CD8-positive, alpha-beta memory T cell (primary cell): ENCODE results near the gene SEMA4A. TPM values are rescaled to one million over a fixed set of nuclear protein-coding genes. Genes with fewer than 3 reads are reported as not detected.
"Not testable (repeated sequence)": the region's sequence is repeated elsewhere in the genome, so short reads cannot be mapped to it uniquely, and the experiment has no call there.

Source experiments
- CTCF ChIA-PET: fragments of 350-600 bp; sonication (Branson Sonifier 250); formaldehyde crosslinking; loops from one replicate; lab custom pipeline; 2021; ENCODE audit warnings: antibody characterized with exemption; lab: Charles Lee
- POLR2A ChIA-PET: fragments of 350-600 bp; sonication (Branson Sonifier 250); formaldehyde crosslinking; loops from one replicate; lab custom pipeline; 2021; ENCODE audit warnings: antibody characterized with exemption; lab: Charles Lee
- DNase-seq, 5 donors: peaks; one replicate each; pipeline versions ENCODE4 v3.0.0 to v3.0.0-alpha.2; 2020 to 2022; ENCODE audit warnings: mixed read lengths in 1 of 5
- H3K27ac ChIP-seq: one replicate; pipeline ENCODE4 v1.7.0; 2013; ENCODE audit warnings: low read depth, mild to moderate bottlenecking, low read length, moderate library complexity
- H3K27me3 ChIP-seq: 2 replicates; pipeline ENCODE4 v1.7.0; 2013; ENCODE audit warnings: low read length, mild to moderate bottlenecking; ENCODE audit not compliant: insufficient read depth, poor library complexity, severe bottlenecking
- H3K36me3 ChIP-seq: 2 replicates; pipeline ENCODE4 v1.7.0; 2013; ENCODE audit warnings: mild to moderate bottlenecking, low read length, moderate library complexity; ENCODE audit not compliant: insufficient read depth
- H3K4me1 ChIP-seq: 2 replicates; pipeline ENCODE4 v1.7.0; 2013; ENCODE audit warnings: mild to moderate bottlenecking, low read length, moderate library complexity; ENCODE audit not compliant: insufficient read depth
- H3K4me3 ChIP-seq: 2 replicates; pipeline ENCODE4 v1.7.0; 2013; ENCODE audit warnings: mild to moderate bottlenecking, low read length
- H3K9me3 ChIP-seq: 2 replicates; pipeline ENCODE4 v1.7.0; 2013; ENCODE audit warnings: mild to moderate bottlenecking, low read length
- H3K27ac Mint-ChIP-seq, 8 donors: one replicate each; pipeline ENCODE4 v1.8.0; 2020 to 2021; ENCODE audit warnings: mixed read lengths in 8 of 8, mild to moderate bottlenecking in 6 of 8, inconsistent platforms in 3 of 8, moderate library complexity in 3 of 8
- H3K27me3 Mint-ChIP-seq, 2 donors: one replicate each; pipeline ENCODE4 v1.8.0; 2020 to 2021; ENCODE audit warnings: mixed read lengths in 2 of 2, mild to moderate bottlenecking in 1 of 2, moderate library complexity in 1 of 2
- H3K36me3 Mint-ChIP-seq, 3 donors: one replicate each; pipeline ENCODE4 v1.8.0; 2020 to 2021; ENCODE audit warnings: mixed read lengths in 3 of 3, inconsistent platforms in 1 of 3, mild to moderate bottlenecking in 1 of 3
- H3K4me1 Mint-ChIP-seq, 3 donors: one replicate each; pipeline ENCODE4 v1.8.0; 2020 to 2021; ENCODE audit warnings: mixed read lengths in 3 of 3, inconsistent platforms in 1 of 3, mild to moderate bottlenecking in 1 of 3
- H3K4me3 Mint-ChIP-seq, 7 donors: one replicate each; pipeline ENCODE4 v1.8.0; 2020 to 2021; ENCODE audit warnings: mixed read lengths in 7 of 7, mild to moderate bottlenecking in 6 of 7, moderate library complexity in 4 of 7, inconsistent platforms in 2 of 7
- H3K9me3 Mint-ChIP-seq, 5 donors: one replicate each; pipeline ENCODE4 v1.8.0; 2020 to 2022; ENCODE audit warnings: mixed read lengths in 5 of 5, mild to moderate bottlenecking in 3 of 5, moderate library complexity in 2 of 5, inconsistent platforms in 1 of 5
- polyA plus RNA-seq: library from polyadenylated mRNA; unstranded; fragments of 300-500 nt; fragmentation: Illumina TruSeq; gene quantifications from one replicate; pipeline ENCODE4 v1.2.3, GENCODE V29; 2021
- total RNA-seq, 2 experiments: library from RNA; stranded (reverse); gene quantifications; one replicate each; pipeline ENCODE4 v1.2.3, GENCODE V29; 2021

The SEMA4A gene
- total and polyA plus RNA-seq, 3 experiments from 2014 or later, result 10.7 to 23.0 (median 21.6) TPM

DNA sequence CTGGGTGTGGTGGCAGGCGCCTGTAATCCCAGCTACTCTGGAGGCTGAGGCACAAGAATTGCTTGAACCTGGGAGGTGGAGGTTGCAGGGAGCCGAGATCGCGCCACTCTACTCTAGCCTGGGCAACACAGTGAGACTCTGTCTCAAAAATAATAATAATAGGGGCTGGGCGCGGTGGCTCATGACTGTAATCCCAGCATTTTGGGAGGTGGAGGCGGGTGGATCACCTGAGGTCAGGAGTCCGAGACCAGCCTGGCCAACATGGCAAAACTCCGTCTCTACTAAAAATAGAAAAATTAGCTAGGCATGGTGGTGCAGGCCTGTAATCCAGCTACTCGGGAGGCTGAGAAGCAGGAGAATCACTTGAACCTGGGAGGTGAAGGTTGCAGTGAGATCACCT lies 27.8 kb upstream of the SEMA4A start:
- H3K4me3 Mint-ChIP-seq, result peak overlapping the region in 1 of 7 donors; percentile 45
- H3K9me3 ChIP-seq, H3K27me3 ChIP-seq, H3K36me3 ChIP-seq, H3K36me3 Mint-ChIP-seq, DNase-seq, H3K27ac ChIP-seq, H3K27me3 Mint-ChIP-seq, POLR2A ChIA-PET, H3K4me3 ChIP-seq, H3K9me3 Mint-ChIP-seq: not testable (repeated sequence)
- CTCF ChIA-PET, result interaction anchor here (6.7 to 25.4 kb wide), 2 partner anchors 9 to 26 kb away, joined by 78 to 702 read pairs; partner anchors contain the start of gene LMNA
- peaks cover 58 to 84% (median 81%) of the 10 kb centered on the region in 3 donors for H3K4me1 Mint-ChIP-seq
- H3K27ac Mint-ChIP-seq, result peak overlapping the region; percentile 28 to 99 (median 94)
- peaks cover 73% of the 10 kb centered on the region for H3K4me1 ChIP-seq

DNA sequence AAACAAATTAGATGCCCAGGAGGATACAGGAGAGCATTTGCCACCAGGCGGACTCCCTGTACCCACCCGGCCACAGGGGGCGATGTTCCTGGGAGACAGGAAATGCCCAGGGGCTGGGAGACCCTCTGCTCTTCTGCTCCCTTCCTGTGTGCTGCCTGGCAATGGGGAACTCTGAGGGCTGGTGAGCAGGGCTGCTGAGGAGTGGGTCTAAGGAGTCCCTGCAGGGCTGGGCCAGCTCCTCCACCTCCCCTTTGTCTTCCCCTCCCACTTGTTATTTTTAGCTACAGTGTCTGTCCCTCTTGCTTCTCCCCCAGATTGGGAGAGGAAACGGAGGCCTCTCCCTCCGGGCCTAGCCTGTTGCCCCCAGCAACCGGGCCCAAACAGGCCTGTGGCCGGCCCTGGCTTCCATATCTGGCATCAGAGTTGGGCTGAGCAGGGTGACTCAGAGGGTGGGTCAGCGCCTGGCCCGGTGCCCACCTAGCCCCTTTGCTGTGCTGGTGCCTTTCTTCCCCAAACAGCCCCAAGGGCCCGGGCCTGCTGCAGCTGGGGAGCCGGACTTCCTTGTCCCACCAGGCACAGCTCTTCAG lies 27.2 kb upstream of the SEMA4A start:
- Mint-ChIP-seq H3K4me3 (peak overlapping the region in 4 of 7 donors; percentile 9 to 81 (median 48)), H3K9me3 (no peaks in the 10 kb centered on the region), H3K36me3 (peaks cover 0 to 10% (median 0%) of the 10 kb centered on the region in 3 donors), H3K27me3 (peaks cover 0 to 7% of the 10 kb centered on the region in 2 donors), H3K4me1 (peaks cover 56 to 81% (median 79%) of the 10 kb centered on the region in 3 donors), H3K27ac (peak overlapping the region; percentile 81 to 98 (median 90))
- Histone ChIP-seq H3K9me3 (no peaks in the 10 kb centered on the region), H3K36me3 (no peaks in the 10 kb centered on the region), H3K4me1 (peaks cover 71% of the 10 kb centered on the region), H3K4me3 (no peak overlapping the region), H3K27me3 (no peaks in the 10 kb centered on the region), H3K27ac (peak overlapping the region; percentile 85)
- DNase-seq, result peak; percentile 51 to 90 (median 67)
- POLR2A ChIA-PET, result no interaction called here
- CTCF ChIA-PET, result interaction anchor here (1.2 to 25.4 kb wide), 5 partner anchors 9 to 99 kb away, joined by 3 to 702 read pairs (median 5); partner anchors contain the start of genes LMNA, MEX3A and SLC25A44

DNA sequence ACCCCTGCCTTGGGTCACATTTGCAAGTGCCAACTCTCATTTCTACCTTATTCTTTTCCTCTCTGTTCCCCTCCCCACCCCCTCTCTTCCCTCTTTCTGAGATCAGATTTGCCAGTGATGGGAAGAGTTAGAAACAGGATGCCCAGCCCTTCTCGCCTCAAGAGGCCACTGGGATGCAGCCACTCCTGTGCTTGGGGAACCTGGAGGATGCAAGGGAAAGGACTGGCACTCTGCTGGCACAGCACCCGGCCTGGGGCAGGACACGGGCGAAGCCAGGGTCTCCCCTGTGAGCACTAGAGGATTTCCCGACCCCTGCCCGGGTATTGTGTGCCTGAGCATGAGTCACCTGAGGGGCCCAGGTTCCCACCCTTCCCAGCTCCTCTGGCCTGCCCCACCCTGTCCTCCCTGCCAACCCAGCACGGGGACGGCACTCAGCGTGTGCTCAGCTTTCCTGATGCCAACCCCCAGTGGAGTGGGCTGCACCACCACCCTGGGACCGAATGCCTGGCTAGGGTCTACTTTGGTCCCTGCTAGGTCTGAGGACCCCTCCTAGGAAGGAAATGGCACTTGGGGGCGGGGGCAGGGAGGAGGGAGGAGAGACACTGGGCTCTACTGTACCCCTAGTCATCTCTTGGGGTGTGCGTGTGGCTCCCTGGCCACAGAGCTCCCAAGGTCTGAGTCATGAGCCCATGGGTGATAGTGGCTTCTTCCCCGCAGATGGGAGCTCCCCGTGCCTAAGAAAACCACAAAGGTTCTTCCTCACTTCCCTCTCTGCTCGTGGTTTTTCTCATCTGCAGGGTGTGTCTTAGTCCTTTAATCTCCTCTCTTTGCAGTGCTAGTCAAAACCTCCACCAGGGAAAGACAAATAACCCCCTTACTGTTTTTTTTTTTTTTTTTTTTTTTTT lies 26.5 kb upstream of the SEMA4A start:
- Mint-ChIP-seq H3K27ac (peak overlapping the region; percentile 81 to 98 (median 90)), H3K4me3 (peak overlapping the region; percentile 9 to 57 (median 51)), H3K9me3 (no peaks in the 10 kb centered on the region), H3K27me3 (peaks cover 0 to 7% of the 10 kb centered on the region in 2 donors), H3K4me1 (peaks cover 56 to 81% (median 79%) of the 10 kb centered on the region in 3 donors), H3K36me3 (peaks cover 0 to 14% (median 2%) of the 10 kb centered on the region in 3 donors)
- Histone ChIP-seq H3K4me3 (no peak overlapping the region), H3K27me3 (no peaks in the 10 kb centered on the region), H3K27ac (peak overlapping the region; percentile 85), H3K36me3 (no peaks in the 10 kb centered on the region), H3K9me3 (no peaks in the 10 kb centered on the region), H3K4me1 (peaks cover 71% of the 10 kb centered on the region)
- ChIA-PET CTCF (interaction anchor here (1.2 to 25.4 kb wide), 5 partner anchors 10 to 98 kb away, joined by 3 to 702 read pairs (median 5); partner anchors contain the start of genes LMNA, MEX3A and SLC25A44), POLR2A (interaction anchor here (0.8 to 1.8 kb wide), 4 partner anchors 13 to 24 kb away, joined by 3 to 5 read pairs (median 3); partner anchors contain the start of gene LMNA)
- peak; percentile 69 to 92 (median 82) for DNase-seq

DNA sequence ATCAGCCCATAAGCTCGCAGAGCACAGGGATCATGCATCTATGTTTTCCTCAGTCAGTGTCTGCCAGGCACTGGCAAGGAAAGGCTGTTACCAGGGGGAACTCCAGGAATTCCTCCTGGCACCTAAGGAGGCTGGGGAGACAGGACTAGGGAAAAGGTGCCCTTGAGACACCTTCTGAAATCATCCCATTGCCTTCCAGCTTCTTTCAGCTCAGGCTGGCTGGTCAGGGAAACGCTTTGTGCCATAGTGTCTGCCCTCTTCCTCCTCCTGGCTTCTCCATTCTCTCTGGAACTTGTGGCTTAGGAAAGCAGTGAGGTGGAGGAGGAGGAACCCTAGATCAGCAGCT lies 25.1 kb upstream of the SEMA4A start:
- CTCF ChIA-PET, result interaction anchor here (1.1 to 25.4 kb wide), 10 partner anchors 11 to 258 kb away, joined by 3 to 702 read pairs (median 4); partner anchors contain the start of genes LMNA and SMG5
- Mint-ChIP-seq H3K4me3 (peak overlapping the region in 3 of 7 donors; percentile 9 to 39 (median 12)), H3K36me3 (peaks cover 0 to 14% (median 2%) of the 10 kb centered on the region in 3 donors), H3K27me3 (peaks cover 0 to 7% of the 10 kb centered on the region in 2 donors), H3K4me1 (peaks cover 54 to 71% (median 70%) of the 10 kb centered on the region in 3 donors), H3K9me3 (no peaks in the 10 kb centered on the region), H3K27ac (peak overlapping the region in 7 of 8 donors; percentile 50 to 98 (median 92))
- POLR2A ChIA-PET, result interaction anchor here (1.0 to 1.8 kb wide), 3 partner anchors 13 to 22 kb away, joined by 3 to 5 read pairs (median 5); partner anchors contain the start of gene LMNA
- H3K36me3 ChIP-seq, result no peaks in the 10 kb centered on the region
- H3K27me3 ChIP-seq, result no peaks in the 10 kb centered on the region
- H3K4me3 ChIP-seq, result no peak overlapping the region
- no peak for DNase-seq
- H3K27ac ChIP-seq, result peak overlapping the region; percentile 14
- H3K9me3 ChIP-seq, result no peaks in the 10 kb centered on the region
- peaks cover 71% of the 10 kb centered on the region for H3K4me1 ChIP-seq

DNA sequence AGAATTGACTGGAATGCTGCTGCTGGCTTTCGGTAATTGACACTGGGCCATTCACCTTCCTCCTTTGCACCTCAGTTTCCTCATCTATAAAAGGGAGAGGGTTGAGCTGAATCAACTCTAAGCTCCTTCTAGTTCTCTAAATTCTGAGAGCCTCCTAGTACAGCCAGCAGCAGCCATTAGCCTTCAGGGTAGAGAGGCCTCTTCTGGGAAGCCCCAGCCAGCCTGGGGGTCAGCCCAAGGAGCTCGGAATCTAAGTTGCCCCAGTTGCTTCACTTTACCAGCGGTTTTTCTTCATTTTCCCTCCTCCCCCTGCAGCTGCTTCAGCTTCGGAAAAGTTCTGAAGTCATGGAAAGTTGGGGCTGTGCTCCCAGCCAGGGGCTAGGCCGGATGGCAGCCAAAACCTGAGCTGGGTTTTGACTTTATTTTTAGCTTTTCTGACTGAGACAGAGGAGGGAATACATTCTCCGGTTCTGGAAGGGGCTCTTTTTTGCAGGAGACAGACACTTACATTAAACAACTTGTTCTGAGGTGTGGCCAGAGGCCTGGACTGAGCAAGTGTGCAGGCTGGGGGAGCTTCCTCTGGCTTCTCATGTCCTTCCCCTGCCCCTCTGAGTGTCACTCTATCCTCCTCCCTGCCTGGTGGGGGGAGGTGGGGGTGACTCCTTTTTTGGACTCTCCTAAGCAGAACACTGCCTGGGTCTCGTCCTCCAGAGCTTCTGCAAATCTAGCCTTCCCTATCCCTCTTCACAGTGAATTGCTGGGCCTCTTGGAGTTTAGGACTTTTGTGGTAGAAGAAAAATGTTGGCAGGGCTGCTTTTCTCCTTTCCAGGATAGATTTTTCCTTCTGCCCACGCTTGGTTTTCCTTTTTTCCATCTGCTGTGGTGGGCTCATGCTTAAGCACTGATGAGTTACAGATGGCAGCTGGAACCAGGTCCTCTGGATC lies 24.5 kb upstream of the SEMA4A start:
- peaks cover 65% of the 10 kb centered on the region for H3K4me1 ChIP-seq
- peak overlapping the region; percentile 50 to 98 (median 91) for H3K27ac Mint-ChIP-seq
- no peaks in the 10 kb centered on the region for H3K27me3 ChIP-seq
- H3K36me3 Mint-ChIP-seq, result peaks cover 0 to 19% (median 2%) of the 10 kb centered on the region in 3 donors
- peak overlapping the region; percentile 14 for H3K27ac ChIP-seq
- no peak for DNase-seq
- peak overlapping the region in 3 of 7 donors; percentile 12 to 40 (median 39) for H3K4me3 Mint-ChIP-seq
- POLR2A ChIA-PET, result interaction anchor here (0.9 to 1.1 kb wide), 4 partner anchors 13 to 26 kb away, joined by 3 to 5 read pairs (median 4); no protein-coding TSS in a partner anchor
- CTCF ChIA-PET, result interaction anchor here (1.1 to 25.4 kb wide), 13 partner anchors 12 to 257 kb away, joined by 3 to 702 read pairs (median 4); partner anchors contain the start of genes LMNA and SMG5
- H3K4me3 ChIP-seq, result peak overlapping the region; percentile 14
- peaks cover 0 to 4% of the 10 kb centered on the region in 2 donors for H3K27me3 Mint-ChIP-seq
- H3K36me3 ChIP-seq, result no peaks in the 10 kb centered on the region
- H3K4me1 Mint-ChIP-seq, result peaks cover 47 to 64% (median 63%) of the 10 kb centered on the region in 3 donors
- H3K9me3 Mint-ChIP-seq, result no peaks in the 10 kb centered on the region
- no peaks in the 10 kb centered on the region for H3K9me3 ChIP-seq

DNA sequence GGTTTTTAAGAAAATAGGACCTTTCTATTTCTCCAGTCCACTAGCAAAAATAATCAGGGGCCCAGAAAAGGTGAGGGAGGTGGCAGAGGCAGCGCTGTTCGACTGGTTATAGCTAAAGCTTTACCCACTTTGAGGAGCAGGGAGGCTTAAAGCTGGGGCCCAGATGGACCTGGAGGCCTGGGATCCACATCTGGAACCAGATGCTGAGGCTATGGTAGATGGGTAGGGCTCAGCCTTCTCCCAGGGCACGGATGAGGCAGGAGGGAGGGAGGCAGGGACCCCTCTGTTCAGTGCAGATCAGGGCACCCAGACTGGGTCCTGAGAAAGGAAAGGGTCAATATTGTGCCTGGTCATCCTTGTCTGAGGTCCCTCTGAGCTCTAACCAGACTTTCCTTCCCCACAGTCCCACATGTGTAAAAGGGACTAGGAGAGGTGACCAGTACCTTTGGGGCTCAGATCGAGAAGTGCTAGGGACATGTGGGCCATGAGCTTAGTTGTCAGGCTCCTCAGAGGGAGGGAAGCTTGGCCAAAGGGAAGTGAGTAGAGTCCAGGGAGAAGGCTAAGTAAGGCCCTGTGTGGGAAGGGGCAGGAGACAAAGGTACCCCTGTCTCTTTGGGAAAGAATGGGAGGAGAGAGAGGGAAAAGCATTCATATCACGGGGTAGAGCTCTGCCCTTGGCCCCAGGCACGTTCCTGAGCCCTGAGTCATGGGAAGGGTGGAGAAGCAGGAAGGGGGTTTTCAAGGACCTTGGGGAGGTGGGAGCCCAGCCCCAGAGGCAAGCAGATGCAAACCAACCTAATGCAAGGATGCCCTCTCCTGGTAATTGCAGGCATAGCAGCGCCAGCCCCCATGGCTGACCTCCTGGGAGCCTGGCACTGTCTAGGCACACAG lies 23.5 kb upstream of the SEMA4A start:
- Mint-ChIP-seq H3K27ac (peak overlapping the region in 7 of 8 donors; percentile 68 to 97 (median 90)), H3K4me3 (peak overlapping the region in 3 of 7 donors; percentile 48 to 72 (median 59)), H3K9me3 (no peaks in the 10 kb centered on the region), H3K27me3 (peaks cover 0 to 4% of the 10 kb centered on the region in 2 donors), H3K4me1 (peaks cover 42 to 54% (median 53%) of the 10 kb centered on the region in 3 donors), H3K36me3 (peaks cover 0 to 29% (median 2%) of the 10 kb centered on the region in 3 donors)
- Histone ChIP-seq H3K4me1 (peaks cover 55% of the 10 kb centered on the region), H3K4me3 (no peak overlapping the region), H3K9me3 (no peaks in the 10 kb centered on the region), H3K27me3 (no peaks in the 10 kb centered on the region), H3K36me3 (no peaks in the 10 kb centered on the region), H3K27ac (no peak overlapping the region)
- CTCF ChIA-PET, result interaction anchor here (0.9 to 25.4 kb wide), 16 partner anchors 13 to 153 kb away, joined by 3 to 702 read pairs (median 4); partner anchors contain the start of genes LMNA, PMF1, SEMA4A and SMG5
- DNase-seq, result peak; percentile 57 to 77 (median 71)
- POLR2A ChIA-PET, result interaction anchor here (0.9 to 1.0 kb wide), 2 partner anchors 17 to 27 kb away, joined by 3 to 4 read pairs; no protein-coding TSS in a partner anchor
